H1 (cell line): ENCODE data around the gene JADE3. TPM values are rescaled to one million over a fixed set of nuclear protein-coding genes. Genes with fewer than 3 reads are reported as not detected.

Experiments
- CTCF ChIA-PET: fragments of 300-600 bp; sonication (Branson Sonifier 250); formaldehyde crosslinking; loops from one replicate; lab custom pipeline; 2021; ENCODE audit not compliant: partially characterized antibody; lab: Charles Lee
- POLR2A ChIA-PET: fragments of 300-600 bp; sonication (Branson Sonifier 250); formaldehyde crosslinking; loops from one replicate; lab custom pipeline; 2021; ENCODE audit warnings: inconsistent platforms; ENCODE audit not compliant: partially characterized antibody; lab: Charles Lee
- DNase-seq, 2 experiments: peaks; one replicate each; pipeline versions ENCODE4 v3.0.0 to v3.0.0-alpha.2; 2010 to 2022; ENCODE audit warnings: low spot score in 2 of 2, low read depth in 1 of 2, mixed read lengths in 1 of 2
- FAIRE-seq: peaks from 2 replicates; lab custom pipeline; 2011; peaks lifted over from hg19 to GRCh38; lab: Jason Lieb, UNC
- H2AFZ ChIP-seq: 2 replicates; pipeline ENCODE4 v1.8.1; 2012; ENCODE audit warnings: low read length, inconsistent platforms
- H2AK5ac ChIP-seq: 2 replicates; pipeline ENCODE4 v1.6.1; 2013; ENCODE audit warnings: low read depth, low read length
- H2BK120ac ChIP-seq: replicated peaks from 2 replicates; pipeline ENCODE3; 2013; ENCODE audit warnings: low read depth, low read length, inconsistent platforms
- H2BK12ac ChIP-seq: 2 replicates; pipeline ENCODE4 v1.6.1; 2013; ENCODE audit warnings: low read depth, low read length
- H2BK15ac ChIP-seq: 2 replicates; pipeline ENCODE4 v1.6.1; 2013; ENCODE audit warnings: low read length
- H2BK20ac ChIP-seq: 2 replicates; pipeline ENCODE4 v1.6.1; 2013; ENCODE audit warnings: low read length
- H2BK5ac ChIP-seq: 2 replicates; pipeline ENCODE4 v1.6.1; 2013; ENCODE audit warnings: low read depth, low read length
- H3K14ac ChIP-seq: 2 replicates; pipeline ENCODE4 v1.6.1; 2013; ENCODE audit warnings: inconsistent platforms; ENCODE audit not compliant: insufficient read length
- H3K18ac ChIP-seq: 2 replicates; pipeline ENCODE4 v1.6.1; 2013; ENCODE audit warnings: low read length; ENCODE audit errors: extremely low read depth
- H3K23ac ChIP-seq: 2 replicates; pipeline ENCODE4 v1.6.1; 2013; ENCODE audit warnings: inconsistent platforms; ENCODE audit not compliant: insufficient read length
- H3K23me2 ChIP-seq: 2 replicates; pipeline ENCODE4 v1.6.1; 2013; ENCODE audit warnings: low read depth, low read length
- H3K27ac ChIP-seq: 2 replicates; pipeline ENCODE4 v1.6.1; 2011; ENCODE audit warnings: low read depth, low read length, inconsistent platforms
- H3K27me3 ChIP-seq, 4 experiments: replicated peaks in 1 of 4; 1 replicate in 1 of 4; 2 replicates in 3 of 4; pipeline versions ENCODE4 v1.6.1 to v1.8.1; 2011 to 2013; ENCODE audit warnings: low read length in 3 of 4, mild to moderate bottlenecking in 3 of 4, inconsistent platforms in 2 of 4, mixed read lengths in 2 of 4, moderate library complexity in 1 of 4; ENCODE audit not compliant: control insufficient read depth in 3 of 4, insufficient read depth in 3 of 4; ENCODE audit errors: extremely low read depth in 1 of 4
- H3K36me3 ChIP-seq, 4 experiments: 2 replicates each; pipeline versions ENCODE4 v1.6.1 to v1.8.1; 2011 to 2013; ENCODE audit warnings: mild to moderate bottlenecking in 4 of 4, low read length in 3 of 4, moderate library complexity in 2 of 4, control low read depth in 1 of 4, inconsistent platforms in 1 of 4; ENCODE audit not compliant: insufficient read depth in 4 of 4, control insufficient read depth in 2 of 4
- H3K4ac ChIP-seq: replicated peaks from 2 replicates; pipeline ENCODE3; 2013; ENCODE audit warnings: low read length, low read depth, mixed read lengths, inconsistent platforms; ENCODE audit not compliant: insufficient read length
- H3K4me1 ChIP-seq, 4 experiments: replicated peaks in 1 of 4; 1 replicate in 1 of 4; 2 replicates in 3 of 4; pipeline versions ENCODE4 v1.6.1 to v1.8.1; 2011 to 2013; ENCODE audit warnings: low read length in 3 of 4, inconsistent platforms in 2 of 4, mixed read lengths in 1 of 4; ENCODE audit not compliant: insufficient read depth in 4 of 4, control insufficient read depth in 3 of 4
- H3K4me2 ChIP-seq, 2 experiments: 2 replicates each; pipeline versions ENCODE4 v1.6.1 to v1.8.1; 2011 to 2013; ENCODE audit warnings: low read depth in 2 of 2, low read length in 2 of 2, control low read depth in 1 of 2, inconsistent platforms in 1 of 2, mild to moderate bottlenecking in 1 of 2; ENCODE audit not compliant: insufficient read depth in 1 of 2
- H3K4me3 ChIP-seq, 4 experiments: fragments of 200-600, 300-600 bp in 1 of 4; sonication (generic), shearing (Covaris generic), sonication (Bioruptor Twin) in 1 of 4; 2 replicates each; pipeline versions ENCODE4 v1.5.1 to v1.8.1; 2011 to 2016; ENCODE audit warnings: low read length in 4 of 4, low read depth in 3 of 4, control low read depth in 2 of 4, inconsistent platforms in 2 of 4, mild to moderate bottlenecking in 2 of 4, mixed read lengths in 1 of 4, moderate library complexity in 1 of 4; ENCODE audit not compliant: insufficient read depth in 2 of 4; ENCODE audit errors: extremely low read depth in 1 of 4
- H3K56ac ChIP-seq: replicated peaks from 2 replicates; pipeline ENCODE3; 2013; ENCODE audit warnings: low read depth, mild to moderate bottlenecking, mixed read lengths, low read length, inconsistent platforms; ENCODE audit not compliant: insufficient read length
- H3K79me1 ChIP-seq: 2 replicates; pipeline ENCODE4 v1.6.1; 2013; ENCODE audit warnings: low read depth, low read length, control low read depth
- H3K79me2 ChIP-seq, 2 experiments: 2 replicates each; pipeline versions ENCODE4 v1.6.1 to v1.8.1; 2012 to 2013; ENCODE audit warnings: low read length in 2 of 2, mild to moderate bottlenecking in 2 of 2, inconsistent platforms in 1 of 2; ENCODE audit not compliant: insufficient read depth in 2 of 2, control insufficient read depth in 1 of 2
- H3K9ac ChIP-seq, 4 experiments: replicated peaks in 1 of 4; 1 replicate in 1 of 4; 2 replicates in 3 of 4; pipeline versions ENCODE4 v1.6.1 to v1.8.1; 2011 to 2013; ENCODE audit warnings: low read depth in 3 of 4, low read length in 3 of 4, control low read depth in 2 of 4, mild to moderate bottlenecking in 2 of 4, moderate library complexity in 2 of 4, inconsistent platforms in 1 of 4; ENCODE audit errors: extremely low read depth in 1 of 4
- H3K9me3 ChIP-seq, 2 experiments: 2 replicates each; pipeline versions ENCODE4 v1.6.1 to v1.8.1; 2012 to 2013; ENCODE audit warnings: mild to moderate bottlenecking in 2 of 2, moderate library complexity in 2 of 2, control low read depth in 1 of 2, inconsistent platforms in 1 of 2, low read depth in 1 of 2, low read length in 1 of 2, mixed read lengths in 1 of 2; ENCODE audit not compliant: insufficient read depth in 2 of 2
- H4K20me1 ChIP-seq, 2 experiments: replicated peaks in 1 of 2; 2 replicates each; pipeline versions ENCODE3 to v1.8.1; 2011 to 2013; ENCODE audit warnings: inconsistent platforms in 2 of 2, low read length in 2 of 2, mild to moderate bottlenecking in 1 of 2; ENCODE audit not compliant: insufficient read depth in 2 of 2, control insufficient read depth in 1 of 2
- H4K5ac ChIP-seq: 2 replicates; pipeline ENCODE4 v1.6.1; 2013; ENCODE audit warnings: low read length, low read depth, mixed read lengths, inconsistent platforms; ENCODE audit not compliant: insufficient read length
- H4K8ac ChIP-seq: 2 replicates; pipeline ENCODE4 v1.8.0; 2013; ENCODE audit warnings: mild to moderate bottlenecking, moderate library complexity, low read length, inconsistent platforms; ENCODE audit not compliant: insufficient read depth; ENCODE audit errors: extremely low read depth
- H4K91ac ChIP-seq: replicated peaks from 2 replicates; pipeline ENCODE3; 2013; ENCODE audit warnings: low read length, mixed read lengths, inconsistent platforms; ENCODE audit not compliant: insufficient read length
- ASH2L ChIP-seq: fragments of 200-600, 300-600 bp; sonication (generic); IDR thresholded peaks from one replicate; pipeline ENCODE4 v1.7.1; 2017; ENCODE audit warnings: low read length
- BACH1 ChIP-seq: IDR thresholded peaks from 2 replicates; pipeline ENCODE4 v1.6.1; 2012; ENCODE audit warnings: low read length, improper control_type of control experiment
- KDM5A ChIP-seq: fragments of 200-600 bp; IDR thresholded peaks from 2 replicates; pipeline ENCODE4 v1.7.1; 2012; ENCODE audit warnings: mild to moderate bottlenecking, low read length, inconsistent platforms, mixed read lengths
- PHF8 ChIP-seq: fragments of 200-600 bp; sonication (generic); conservative IDR thresholded peaks from 2 replicates; pipeline ENCODE4 v1.7.1; 2012; ENCODE audit warnings: low read depth, mild to moderate bottlenecking, inconsistent platforms, low read length, moderate library complexity
- SIN3A ChIP-seq, 2 experiments: IDR thresholded peaks in 1 of 2; conservative IDR thresholded peaks in 1 of 2; 2 replicates each; pipeline ENCODE4 v1.6.1; 2011 to 2012; ENCODE audit warnings: low read length in 2 of 2, improper control_type of control experiment in 1 of 2, low read depth in 1 of 2, mild to moderate bottlenecking in 1 of 2
- SIX5 ChIP-seq: IDR thresholded peaks from 2 replicates; pipeline ENCODE4 v1.6.1; 2011; ENCODE audit warnings: mild to moderate bottlenecking, low read depth, low read length
- SUZ12 ChIP-seq: fragments of 200-600 bp; sonication (generic); IDR thresholded peaks from 2 replicates; pipeline ENCODE4 v1.6.1; 2012; ENCODE audit warnings: mild to moderate bottlenecking, inconsistent platforms, low read length, moderate library complexity, mixed read lengths
- TEAD4 ChIP-seq: IDR thresholded peaks from 2 replicates; pipeline ENCODE4 v1.6.1; 2012; ENCODE audit warnings: low read depth, low read length, inconsistent platforms, mixed read lengths
- WGBS, 2 experiments: shearing (Covaris generic) in 1 of 2; methylation state at CpG; one replicate each; pipeline versions ENCODE4 v1.1.6 to v1.1.7; 2013 to 2015; ENCODE audit warnings: low lambda C conversion rate in 2 of 2, mixed read lengths in 2 of 2, inconsistent platforms in 1 of 2, low coverage in 1 of 2, missing lambda C conversion rate in 1 of 2; ENCODE audit not compliant: insufficient replicate concordance in 2 of 2, insufficient coverage in 1 of 2, insufficient read length in 1 of 2; ENCODE audit errors: extremely low coverage in 1 of 2, missing lambda C conversion rate in 1 of 2; 5-methylcytosine and 5-hydroxymethylcytosine counted together
- polyA plus RNA-seq, 7 experiments: library from polyadenylated mRNA; depleted of rRNA in 3 of 7; stranded (reverse) in 5 of 7; unstranded in 2 of 7; fragments of >200 nt in 5 of 7; fragments of 200-250 nt in 2 of 7; gene quantifications; 1 replicate in 5 of 7; 2 replicates in 1 of 7; 4 replicates in 1 of 7; pipeline versions ENCODE4 v1.2.1 to v1.2.3, GENCODE V29; 2011 to 2013; ENCODE audit warnings: missing spikeins in 2 of 7, mixed read lengths in 2 of 7
- total RNA-seq: library from RNA; stranded (reverse); fragmentation: NEBNext Ultra II Directional; extraction: Animal tissue kit (Norgen Biotek cat#: 25700); gene quantifications from 2 replicates; pipeline ENCODE4 v1.2.1, GENCODE V29; 2021
- TF ChIP-seq, protein P1 (sequence below): IDR thresholded peaks from 2 replicates; pipeline ENCODE4 v1.6.1; 2012; ENCODE audit warnings: inconsistent platforms

Gene JADE3
- total and polyA plus RNA-seq, 2 of the 8 experiments (the other 6 are each of a cell fraction or from before 2014, with no cell fraction given), result 6.9 to 21.5 TPM

DNA sequence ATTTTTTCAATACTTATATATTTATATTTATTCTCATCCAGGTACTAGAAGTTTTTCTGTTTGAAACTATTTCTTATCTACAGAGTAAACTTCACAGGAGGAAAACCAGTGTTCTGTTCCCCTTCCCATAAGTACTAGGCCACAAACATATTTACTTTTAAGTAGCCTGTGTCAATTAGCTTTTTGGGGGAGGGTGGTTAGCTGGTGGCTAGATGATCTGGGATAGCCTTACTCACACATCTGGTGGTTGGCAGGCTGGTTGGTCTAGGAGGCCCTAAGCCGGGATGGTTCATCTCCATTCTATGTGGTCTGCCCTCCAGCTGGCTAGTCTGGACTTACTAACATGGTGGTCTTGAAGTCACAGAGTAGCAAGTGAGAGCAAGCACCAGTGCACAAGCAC lies 6.2 kb downstream of the JADE3 start:
- H3K4me2 ChIP-seq, result no peak overlapping the region
- no peak overlapping the region for H2BK20ac ChIP-seq
- no peak overlapping the region for H3K14ac ChIP-seq
- H3K4me3 ChIP-seq, result no peak overlapping the region
- H3K23ac ChIP-seq, result no peak overlapping the region
- H3K79me1 ChIP-seq, result peaks cover 2% of the 10 kb centered on the region; the same call in 1 of the 2 replicates
- H3K9ac ChIP-seq, result no peak overlapping the region
- peaks cover 0 to 3% of the 10 kb centered on the region in 2 experiments for H4K20me1 ChIP-seq
- no peak overlapping the region for H2BK5ac ChIP-seq
- TF ChIP-seq ASH2L (no peak), SIN3A (conservative IDR thresholded peaks at IDR 0.05 in 1 of 2, IDR thresholded peaks at IDR 0.05 in 1 of 2; ENCODE audit: low read depth in 1 of 2, low read length in 2 of 2) (no peak), KDM5A (no peak), BACH1 (no peak), SIX5 (no peak), TEAD4 (no peak), SUZ12 (no peak), PHF8 (no peak)
- TF ChIP-seq, protein P1, sequence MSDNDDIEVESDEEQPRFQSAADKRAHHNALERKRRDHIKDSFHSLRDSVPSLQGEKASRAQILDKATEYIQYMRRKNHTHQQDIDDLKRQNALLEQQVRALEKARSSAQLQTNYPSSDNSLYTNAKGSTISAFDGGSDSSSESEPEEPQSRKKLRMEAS, result no peak
- no peak overlapping the region for H2BK120ac ChIP-seq
- H2AFZ ChIP-seq, result no peak overlapping the region
- no peak overlapping the region for H2BK12ac ChIP-seq
- FAIRE-seq (no peak), DNase-seq (no peak)
- H3K18ac ChIP-seq, result no peak overlapping the region
- H3K79me2 ChIP-seq, result peaks cover 14 to 98% of the 10 kb centered on the region in 2 experiments; a peak in 3 of 4 replicates
- H3K4ac ChIP-seq, result no peak overlapping the region
- H4K91ac ChIP-seq, result no peak overlapping the region
- no peak overlapping the region for H2AK5ac ChIP-seq
- H4K8ac ChIP-seq, result no peak overlapping the region
- H3K23me2 ChIP-seq, result 0 out of 2 replicates have a peak, but pooled peaks cover 3% of the 10 kb centered on the region
- ChIA-PET CTCF (interaction anchor here (1.1 to 2.3 kb wide), 2 partner anchors 15 to 109 kb away, joined by 3 to 4 read pairs; no protein-coding TSS in a partner anchor), POLR2A (no interaction called here)
- H3K9me3 ChIP-seq, result 0 out of 4 replicates have a peak, but pooled peaks cover 0 to 3% of the 10 kb centered on the region in 2 experiments
- 73% methylated on average over 1 of the region's 1 CpG; no CpG with 5 or more reads in 1 of the 2 experiments for WGBS, 2 experiments
- no peak overlapping the region for H4K5ac ChIP-seq
- no peaks in the 10 kb centered on the region; a peak in 2 of 8 replicates for H3K36me3 ChIP-seq
- H3K27ac ChIP-seq, result no peak overlapping the region
- peaks cover 0 to 3% (median 1%) of the 10 kb centered on the region in 4 experiments; a peak in 2 of 7 replicates for H3K4me1 ChIP-seq
- H3K27me3 ChIP-seq, result no peaks in the 10 kb centered on the region
- no peak overlapping the region for H3K56ac ChIP-seq
- H2BK15ac ChIP-seq, result no peak overlapping the region
